ENCODE results near the gene PLK2.

The PLK2 gene

GRCh38 chr5:58460002-58460731, at the start of gene PLK2:
PLK2 (minus strand) TSS chr5:58460086; CDS start chr5:58459959, 127 bp downstream.
- peak; percentile 69 for DNase-seq

GRCh38 chr5:58507715-58508114, 47.8 kb upstream of the PLK2 start:
- DNase-seq = no peak

DNA sequence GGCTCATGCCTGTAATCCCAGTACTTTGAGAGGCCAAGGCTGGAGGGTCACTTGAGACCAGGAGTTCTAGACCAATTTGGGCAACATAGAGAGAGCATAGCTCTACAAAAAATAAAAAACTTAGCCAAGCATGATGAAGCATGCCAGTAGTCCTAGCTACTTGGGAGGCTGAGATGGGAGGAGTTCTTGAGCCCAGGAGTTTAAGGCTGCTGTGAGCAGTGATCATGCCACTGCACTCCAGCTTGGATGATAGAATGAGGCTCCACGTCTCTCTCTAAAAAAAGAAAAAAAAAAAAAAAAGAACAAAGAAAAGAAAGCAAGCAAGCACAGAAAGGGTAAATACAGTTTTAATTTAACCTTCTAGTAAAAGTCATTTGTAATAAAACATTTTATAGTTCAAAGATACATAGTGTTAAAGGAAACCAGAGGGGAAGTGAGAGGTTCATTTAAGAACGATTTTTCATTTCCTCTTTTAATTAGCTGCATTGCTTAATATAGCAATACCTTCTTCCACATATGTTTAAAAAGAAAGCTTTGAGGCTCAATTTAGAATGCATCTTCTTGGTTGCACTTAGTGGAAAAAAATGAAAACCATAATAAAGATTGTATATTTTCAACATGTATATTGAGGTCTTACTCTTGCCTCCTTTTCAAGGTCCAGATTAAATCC, 46.2 kb upstream of the PLK2 start:
- no peak for DNase-seq

GRCh38 chr5:58505502-58505901, 45.6 kb upstream of the PLK2 start:
- DNase-seq = no peak

DNA sequence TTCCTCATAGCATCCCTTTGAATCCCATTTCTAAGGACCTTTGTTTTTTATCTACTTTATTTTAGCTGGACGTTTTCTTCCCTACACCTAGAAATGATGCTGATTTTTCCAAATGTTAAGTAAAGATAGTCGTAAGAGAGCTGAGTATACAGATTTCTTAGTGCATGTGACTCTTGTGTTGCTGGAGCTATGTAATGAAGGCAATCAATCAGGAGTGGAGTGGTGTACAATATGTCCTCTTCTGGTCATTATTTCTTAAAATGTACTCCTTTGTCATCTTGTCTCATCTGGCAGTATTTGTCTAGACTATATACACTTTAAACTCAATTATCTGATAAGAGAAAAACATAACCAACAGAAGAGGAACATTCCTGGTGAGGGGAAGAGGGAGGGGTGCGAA, 44.9 kb upstream of the PLK2 start:
- peak; percentile 8 for DNase-seq

GRCh38 chr5:58503390-58504046, 43.6 kb upstream of the PLK2 start:
- no peak for DNase-seq

DNA sequence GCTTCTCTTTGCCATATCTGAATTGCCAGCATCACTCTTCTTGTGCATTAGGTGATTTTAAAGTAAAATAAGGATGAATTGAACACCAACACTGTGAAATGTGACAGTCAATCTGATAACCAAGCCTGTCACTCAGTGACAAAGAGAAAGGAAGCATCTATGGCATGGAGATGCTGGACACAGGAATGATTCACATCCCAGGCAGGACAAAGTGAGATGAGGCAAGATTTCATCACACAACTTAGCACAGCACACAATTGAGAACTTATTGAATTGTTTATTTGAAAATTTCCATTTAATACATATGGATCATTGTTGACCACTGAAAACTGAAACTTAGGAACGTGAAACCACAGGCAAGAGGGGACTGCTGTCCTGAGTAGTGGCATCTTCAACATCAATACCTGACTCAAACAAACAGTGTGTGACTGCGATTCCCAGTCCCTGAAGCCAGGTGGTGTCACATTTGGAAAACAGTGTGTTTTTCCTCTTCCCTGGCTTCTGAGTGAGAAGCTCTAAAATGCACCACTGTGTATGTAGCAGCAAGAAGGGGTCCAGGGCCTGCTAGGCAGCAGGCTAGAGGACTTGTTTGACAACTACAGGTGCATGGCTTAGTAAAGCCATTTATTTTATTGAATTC, 42.0 kb upstream of the PLK2 start:
- no peak for DNase-seq

DNA sequence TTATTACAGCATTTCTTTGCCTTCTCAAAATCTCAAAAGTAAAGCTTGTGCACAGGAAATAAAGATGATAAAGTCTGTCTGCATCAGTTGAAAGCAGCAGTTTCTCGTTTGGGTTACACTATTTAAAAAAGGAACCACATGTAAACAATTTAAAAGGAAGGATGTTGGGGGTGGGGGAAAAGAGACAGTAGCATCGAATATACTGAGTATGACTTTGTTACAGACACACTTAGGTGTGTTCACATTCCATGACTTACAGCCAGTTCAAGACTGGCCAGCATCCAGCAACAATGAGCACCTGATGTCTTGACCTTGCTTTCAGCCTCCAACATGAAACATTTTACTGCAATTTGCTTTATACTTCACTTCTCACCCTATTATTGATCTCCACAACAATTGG, 40.1 kb upstream of the PLK2 start:
- DNase-seq = no peak

GRCh38 chr5:58499231-58499630, 39.3 kb upstream of the PLK2 start:
- DNase-seq = no peak

DNA sequence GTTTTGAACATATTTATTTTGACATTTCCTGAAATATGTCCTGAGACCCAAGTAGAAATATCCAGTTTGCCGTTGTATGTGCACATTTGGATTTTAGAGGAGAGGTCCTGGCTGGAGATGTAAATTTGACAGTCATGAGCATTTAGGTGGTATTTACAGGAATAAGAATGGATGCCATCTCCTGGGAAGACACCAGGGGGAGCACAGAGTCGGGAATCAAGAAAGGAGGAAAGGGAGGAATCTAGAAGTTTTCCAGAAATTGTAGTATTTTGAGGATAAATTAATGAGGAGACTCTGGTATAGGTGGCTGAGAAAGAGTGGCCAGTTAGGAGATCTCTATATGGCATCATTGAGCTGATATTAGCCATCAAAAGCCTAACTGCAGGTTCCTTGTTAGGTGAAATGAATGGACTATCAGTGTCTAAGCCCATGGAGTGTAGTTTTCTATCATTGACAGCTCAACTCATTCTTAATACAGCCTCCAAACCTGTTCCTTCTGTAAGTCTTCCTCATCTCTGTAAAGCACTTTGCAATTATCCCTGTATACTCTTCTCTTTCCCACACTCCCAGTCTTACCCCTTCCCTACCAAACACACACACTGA, 38.6 kb upstream of the PLK2 start:
- peak; percentile 19 for DNase-seq

DNA sequence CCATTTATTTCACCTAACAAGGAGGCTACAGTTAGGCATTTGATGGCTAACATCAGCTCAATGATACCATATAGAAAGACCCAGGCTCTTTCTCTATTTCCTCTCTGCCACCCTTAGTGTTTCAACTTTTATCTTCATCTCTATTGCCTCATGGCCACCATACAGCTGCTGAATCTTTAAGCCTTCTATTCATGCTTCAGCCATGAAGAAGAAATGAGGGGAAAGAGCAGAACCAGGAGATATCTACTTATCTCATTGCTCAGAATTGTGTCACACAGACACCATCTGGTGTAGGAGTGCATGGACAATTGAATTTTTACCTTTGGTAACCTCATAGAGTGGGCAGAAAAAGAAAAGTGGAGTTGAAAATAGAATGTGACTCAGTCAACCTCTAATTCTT, 38.0 kb upstream of the PLK2 start:
- no peak for DNase-seq

DNA sequence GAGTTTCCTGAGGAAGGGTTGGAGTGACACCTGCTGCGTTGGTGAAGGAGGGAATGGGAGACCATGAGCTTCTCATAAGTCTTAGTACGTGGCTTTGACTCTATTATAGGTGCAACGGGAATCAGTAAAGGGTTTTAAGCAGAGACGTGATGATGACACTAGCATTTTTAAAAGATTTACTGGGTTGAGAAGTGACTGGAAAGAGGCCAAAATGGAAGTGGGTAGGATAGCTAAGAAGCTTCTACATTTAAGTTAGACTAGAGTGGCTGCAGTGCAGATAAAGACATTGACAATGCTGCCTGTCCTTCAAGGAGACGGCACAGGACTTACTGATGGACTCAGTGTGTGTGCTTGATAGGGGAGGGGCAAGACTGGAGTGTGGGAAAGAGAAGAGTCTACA, 37.5 kb upstream of the PLK2 start:
- no peak for DNase-seq

GRCh38 chr5:58496488-58496887, 36.6 kb upstream of the PLK2 start:
- no peak for DNase-seq

DNA sequence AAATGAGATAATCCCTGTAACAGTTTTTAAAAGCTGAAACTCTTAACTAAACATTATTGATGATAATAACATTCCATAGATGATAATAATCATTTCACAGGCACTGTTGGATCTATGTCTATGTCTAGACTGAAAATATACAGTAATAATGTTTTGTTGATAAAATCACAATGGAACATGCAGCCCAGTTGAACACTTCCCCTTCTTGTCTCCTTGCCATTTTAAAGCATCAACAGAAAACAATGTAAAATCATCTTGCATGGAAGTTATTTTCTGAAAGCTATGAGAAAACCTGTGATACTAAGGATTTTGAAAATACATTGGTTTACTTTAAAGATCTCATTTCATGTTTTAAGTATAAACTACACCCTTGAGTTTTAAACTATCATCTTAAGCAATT, 33.3 kb upstream of the PLK2 start:
- DNase-seq = no peak

GRCh38 chr5:58491216-58491892, 31.5 kb upstream of the PLK2 start, which contains the start of gene GAPT:
GAPT (plus strand) TSS chr5:58491435; CDS start chr5:58494537, 3,102 bp downstream.
- DNase-seq = no peak

DNA sequence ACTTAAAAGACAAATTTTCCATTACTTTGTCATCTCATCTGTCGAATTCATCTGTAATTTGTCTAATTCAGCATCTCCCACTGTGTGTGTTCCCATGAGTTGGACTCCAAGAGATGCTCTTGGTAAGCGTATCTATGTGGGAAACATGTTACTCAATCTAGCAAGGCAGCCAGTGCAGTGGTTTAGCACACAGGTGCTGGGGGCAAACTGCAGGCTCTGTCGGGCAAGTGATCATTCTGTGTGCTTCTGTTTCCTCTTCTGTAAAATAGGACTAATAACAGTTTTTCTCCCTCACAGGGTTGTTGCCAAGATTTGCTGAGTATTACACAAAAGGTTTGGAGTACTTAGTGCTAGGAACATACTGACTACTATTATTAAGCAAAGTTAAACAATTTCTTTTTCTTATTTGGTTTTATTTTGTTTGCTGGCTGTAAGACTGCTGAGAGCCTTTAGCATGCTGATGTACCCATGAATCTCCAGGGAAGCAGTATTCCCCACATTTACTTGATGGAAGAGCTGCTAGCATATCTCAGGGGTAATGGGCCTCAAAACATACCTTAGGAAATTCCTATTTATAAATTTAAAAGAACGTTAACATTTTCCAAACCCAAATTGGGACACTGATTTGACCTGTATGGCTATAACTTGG, 30.6 kb upstream of the PLK2 start:
- no peak for DNase-seq

DNA sequence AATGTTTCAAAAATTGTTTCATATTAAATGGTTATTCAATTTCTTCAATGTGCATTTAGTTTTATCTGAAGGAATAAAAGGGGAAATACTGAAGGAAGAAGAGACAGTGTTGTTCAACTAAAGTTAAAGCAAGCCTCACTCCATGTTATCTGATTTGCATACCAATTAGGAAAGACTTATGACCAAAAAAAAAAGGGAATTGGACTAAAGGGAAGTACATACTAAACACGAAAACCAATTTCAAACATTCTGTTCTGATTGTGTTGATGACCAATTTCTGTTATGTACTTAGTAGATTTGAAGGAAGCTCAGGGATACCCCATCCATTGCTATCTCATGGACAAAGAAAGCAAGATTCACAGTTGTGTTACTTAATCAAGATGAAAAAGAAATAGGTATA, 26.4 kb upstream of the PLK2 start:
- DNase-seq = no peak

GRCh38 chr5:58484505-58484904, 24.6 kb upstream of the PLK2 start:
- DNase-seq = no peak

DNA sequence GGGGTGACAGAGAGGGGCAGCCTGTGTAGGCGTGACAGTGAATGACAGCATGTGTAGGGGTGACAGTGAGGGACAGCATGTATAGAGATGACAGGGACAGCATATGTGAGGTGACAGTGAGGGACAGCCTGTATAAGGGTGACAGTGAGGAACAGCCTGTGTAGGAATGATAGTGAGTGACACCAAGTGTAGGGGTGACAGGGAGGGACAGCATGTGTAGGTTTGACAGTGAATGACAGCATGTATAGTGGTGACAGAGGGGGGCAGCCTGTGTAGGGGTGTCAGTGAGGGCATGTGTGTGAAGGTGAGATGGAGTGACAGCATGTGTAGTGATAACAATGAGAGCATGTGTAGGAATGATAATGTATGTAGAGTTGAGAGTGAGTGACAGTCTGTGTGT, 22.6 kb upstream of the PLK2 start:
- DNase-seq = no peak

GRCh38 chr5:58481828-58482227, 21.9 kb upstream of the PLK2 start:
- DNase-seq = no peak

GRCh38 chr5:58481066-58481676, 21.3 kb upstream of the PLK2 start:
- no peak for DNase-seq
